ENCODE measurements around the gene CTRB2.
"Not testable (repeated sequence)": the region's sequence is repeated elsewhere in the genome, so short reads cannot be mapped to it uniquely, and the experiment has no call there.

CTRB2 gene

GRCh38 chr16:75225678-75226515, 18.9 kb upstream of the CTRB2 start:
- DNase-seq, result no peak

- no peak for DNase-seq
These were observed 18.1 kb upstream of the CTRB2 start for GRCh38 chr16:75225092-75225491.

GRCh38 chr16:75224306-75225082, 17.5 kb upstream of the CTRB2 start:
- no peak for DNase-seq

- not testable (repeated sequence) for DNase-seq
These were observed 16.2 kb upstream of the CTRB2 start for GRCh38 chr16:75223129-75223528.

- no peak for DNase-seq
These were observed 15.4 kb upstream of the CTRB2 start for GRCh38 chr16:75222271-75222783.

GRCh38 chr16:75219838-75220237, 12.9 kb upstream of the CTRB2 start:
- no peak for DNase-seq

- no peak for DNase-seq
These were observed 12.1 kb upstream of the CTRB2 start for GRCh38 chr16:75219088-75219487.

GRCh38 chr16:75218256-75219076, 11.5 kb upstream of the CTRB2 start, which contains the start of gene CTRB1:
Gene CTRB1, plus strand, starts transcription at chr16:75218988. Its CDS starts 20 bp downstream, at chr16:75219008.
- no peak for DNase-seq

- no peak for DNase-seq
These were observed 10.5 kb upstream of the CTRB2 start for GRCh38 chr16:75217389-75217851.

GRCh38 chr16:75216576-75216975, 9.6 kb upstream of the CTRB2 start:
- no peak for DNase-seq

GRCh38 chr16:75216127-75216526, 9.2 kb upstream of the CTRB2 start:
- DNase-seq, result no peak

GRCh38 chr16:75211286-75211685, 4.3 kb upstream of the CTRB2 start:
- DNase-seq, result not testable (repeated sequence)

GRCh38 chr16:75209944-75210343, 3.0 kb upstream of the CTRB2 start:
- no peak for DNase-seq

GRCh38 chr16:75209514-75209913, 2.6 kb upstream of the CTRB2 start:
- not testable (repeated sequence) for DNase-seq

- no peak for DNase-seq
These were observed 2.0 kb upstream of the CTRB2 start for GRCh38 chr16:75208861-75209505.

- no peak for DNase-seq
These were observed 1.4 kb upstream of the CTRB2 start for GRCh38 chr16:75208242-75208825.

- DNase-seq, result no peak
These were observed 870 bp upstream of the CTRB2 start for GRCh38 chr16:75207831-75208230.

- DNase-seq, result not testable (repeated sequence)
These were observed 806 bp downstream of the CTRB2 start for GRCh38 chr16:75205961-75206748.

- not testable (repeated sequence) for DNase-seq
These were observed 1.5 kb downstream of the CTRB2 start for GRCh38 chr16:75205438-75205837.

- not testable (repeated sequence) for DNase-seq
These were observed 2.1 kb downstream of the CTRB2 start for GRCh38 chr16:75204905-75205304.

GRCh38 chr16:75204410-75204758, 2.6 kb downstream of the CTRB2 start:
- no peak for DNase-seq
